WTC11 (cell line): ENCODE measurements around the gene KIT.

Source experiments
- CTCF ChIP-seq: fragments of 200-600 bp; IDR thresholded peaks from 2 replicates; pipeline ENCODE4 v1.8.0; 2022; ENCODE audit warnings: antibody characterized with exemption
- ESRRA ChIP-seq: sonication (generic); formaldehyde crosslinking; IDR thresholded peaks from 2 replicates; pipeline ENCODE4 v1.8.1; 2022; ENCODE audit warnings: mild to moderate bottlenecking, missing genetic modification reagents, borderline replicate concordance
- NR2C2 ChIP-seq: sonication (generic); formaldehyde crosslinking; IDR thresholded peaks from 2 replicates; pipeline ENCODE4 v1.8.0; 2022; ENCODE audit warnings: mild to moderate bottlenecking, missing genetic modification reagents
- NR3C1 ChIP-seq: sonication (generic); formaldehyde crosslinking; conservative IDR thresholded peaks from 2 replicates; pipeline ENCODE4 v1.8.1; 2023; ENCODE audit warnings: low read depth, mild to moderate bottlenecking, missing genetic modification reagents
- TF ChIP-seq, protein P1 (sequence below): sonication (generic); formaldehyde crosslinking; conservative IDR thresholded peaks from 2 replicates; pipeline ENCODE4 v1.8.1; 2023; ENCODE audit warnings: mild to moderate bottlenecking, low read depth, missing genetic modification reagents, moderate library complexity
- TF ChIP-seq, protein P2 (sequence below): sonication (generic); formaldehyde crosslinking; IDR thresholded peaks from 2 replicates; pipeline ENCODE4 v1.8.0; 2022; ENCODE audit warnings: mild to moderate bottlenecking, missing genetic modification reagents

GRCh38 chr4:54625391-54625790 lies 32.4 kb upstream of the KIT start:
- TF ChIP-seq, protein P1, sequence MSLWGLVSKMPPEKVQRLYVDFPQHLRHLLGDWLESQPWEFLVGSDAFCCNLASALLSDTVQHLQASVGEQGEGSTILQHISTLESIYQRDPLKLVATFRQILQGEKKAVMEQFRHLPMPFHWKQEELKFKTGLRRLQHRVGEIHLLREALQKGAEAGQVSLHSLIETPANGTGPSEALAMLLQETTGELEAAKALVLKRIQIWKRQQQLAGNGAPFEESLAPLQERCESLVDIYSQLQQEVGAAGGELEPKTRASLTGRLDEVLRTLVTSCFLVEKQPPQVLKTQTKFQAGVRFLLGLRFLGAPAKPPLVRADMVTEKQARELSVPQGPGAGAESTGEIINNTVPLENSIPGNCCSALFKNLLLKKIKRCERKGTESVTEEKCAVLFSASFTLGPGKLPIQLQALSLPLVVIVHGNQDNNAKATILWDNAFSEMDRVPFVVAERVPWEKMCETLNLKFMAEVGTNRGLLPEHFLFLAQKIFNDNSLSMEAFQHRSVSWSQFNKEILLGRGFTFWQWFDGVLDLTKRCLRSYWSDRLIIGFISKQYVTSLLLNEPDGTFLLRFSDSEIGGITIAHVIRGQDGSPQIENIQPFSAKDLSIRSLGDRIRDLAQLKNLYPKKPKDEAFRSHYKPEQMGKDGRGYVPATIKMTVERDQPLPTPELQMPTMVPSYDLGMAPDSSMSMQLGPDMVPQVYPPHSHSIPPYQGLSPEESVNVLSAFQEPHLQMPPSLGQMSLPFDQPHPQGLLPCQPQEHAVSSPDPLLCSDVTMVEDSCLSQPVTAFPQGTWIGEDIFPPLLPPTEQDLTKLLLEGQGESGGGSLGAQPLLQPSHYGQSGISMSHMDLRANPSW (CRISPR knock-in tag), result no peak
- TF ChIP-seq NR2C2 (CRISPR knock-in tag) (no peak), CTCF (no peak), NR3C1 (CRISPR knock-in tag) (no peak), ESRRA (CRISPR knock-in tag) (no peak)
- TF ChIP-seq, protein P2, sequence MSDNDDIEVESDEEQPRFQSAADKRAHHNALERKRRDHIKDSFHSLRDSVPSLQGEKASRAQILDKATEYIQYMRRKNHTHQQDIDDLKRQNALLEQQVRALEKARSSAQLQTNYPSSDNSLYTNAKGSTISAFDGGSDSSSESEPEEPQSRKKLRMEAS (CRISPR knock-in tag), result no peak
